GM12801 (cell line): ENCODE data around the gene RSBN1L.

Source experiments
- TF ChIP-seq, protein P1 (sequence below): IDR thresholded peaks from one replicate; pipeline ENCODE4 v1.5.1; 2011; ENCODE audit warnings: control low read depth; ENCODE audit not compliant: insufficient read length; ENCODE audit errors: extremely low read depth

The RSBN1L gene

DNA sequence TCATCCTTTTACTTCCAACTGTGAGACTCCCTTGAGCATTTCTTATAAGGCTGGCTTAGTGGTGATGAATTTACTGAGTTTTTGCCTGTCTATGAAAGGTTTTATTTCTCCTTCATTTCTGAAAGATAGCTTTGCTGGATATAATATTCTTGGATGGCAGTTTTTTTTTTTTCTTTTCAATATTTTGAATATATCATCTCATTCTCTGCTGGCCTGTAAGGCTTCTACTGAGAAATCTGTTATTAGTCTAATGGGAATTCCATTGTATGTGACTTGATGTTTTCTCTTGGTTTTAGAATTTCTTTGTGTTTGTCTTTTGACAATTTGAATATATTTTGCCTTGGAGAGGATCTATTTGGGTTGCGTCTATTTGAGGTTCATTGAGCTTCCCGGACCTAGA lies 124.7 kb downstream of the RSBN1L start:
- TF ChIP-seq, protein P1, sequence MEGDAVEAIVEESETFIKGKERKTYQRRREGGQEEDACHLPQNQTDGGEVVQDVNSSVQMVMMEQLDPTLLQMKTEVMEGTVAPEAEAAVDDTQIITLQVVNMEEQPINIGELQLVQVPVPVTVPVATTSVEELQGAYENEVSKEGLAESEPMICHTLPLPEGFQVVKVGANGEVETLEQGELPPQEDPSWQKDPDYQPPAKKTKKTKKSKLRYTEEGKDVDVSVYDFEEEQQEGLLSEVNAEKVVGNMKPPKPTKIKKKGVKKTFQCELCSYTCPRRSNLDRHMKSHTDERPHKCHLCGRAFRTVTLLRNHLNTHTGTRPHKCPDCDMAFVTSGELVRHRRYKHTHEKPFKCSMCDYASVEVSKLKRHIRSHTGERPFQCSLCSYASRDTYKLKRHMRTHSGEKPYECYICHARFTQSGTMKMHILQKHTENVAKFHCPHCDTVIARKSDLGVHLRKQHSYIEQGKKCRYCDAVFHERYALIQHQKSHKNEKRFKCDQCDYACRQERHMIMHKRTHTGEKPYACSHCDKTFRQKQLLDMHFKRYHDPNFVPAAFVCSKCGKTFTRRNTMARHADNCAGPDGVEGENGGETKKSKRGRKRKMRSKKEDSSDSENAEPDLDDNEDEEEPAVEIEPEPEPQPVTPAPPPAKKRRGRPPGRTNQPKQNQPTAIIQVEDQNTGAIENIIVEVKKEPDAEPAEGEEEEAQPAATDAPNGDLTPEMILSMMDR = no peak

DNA sequence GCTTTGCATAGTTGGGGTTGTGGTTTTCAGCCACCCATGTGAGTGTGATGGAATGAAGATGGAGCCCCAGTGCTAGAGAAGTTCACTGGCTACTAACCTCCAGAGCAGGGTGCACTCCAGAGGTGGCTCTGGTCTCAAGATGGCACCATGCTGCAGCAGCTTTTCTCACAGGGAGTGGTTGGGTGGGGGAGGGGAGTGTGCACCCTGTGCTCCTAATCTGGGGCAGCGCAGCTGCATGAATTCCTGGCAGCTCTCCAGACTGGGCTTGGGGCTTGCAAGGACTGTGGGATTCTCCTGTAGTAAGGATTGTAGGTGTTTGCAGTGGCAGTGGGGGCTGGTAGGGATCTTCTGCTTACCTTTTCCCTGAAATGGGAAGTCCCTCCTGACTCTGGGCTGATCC lies 126.0 kb downstream of the RSBN1L start:
- TF ChIP-seq, protein P1 = no peak

DNA sequence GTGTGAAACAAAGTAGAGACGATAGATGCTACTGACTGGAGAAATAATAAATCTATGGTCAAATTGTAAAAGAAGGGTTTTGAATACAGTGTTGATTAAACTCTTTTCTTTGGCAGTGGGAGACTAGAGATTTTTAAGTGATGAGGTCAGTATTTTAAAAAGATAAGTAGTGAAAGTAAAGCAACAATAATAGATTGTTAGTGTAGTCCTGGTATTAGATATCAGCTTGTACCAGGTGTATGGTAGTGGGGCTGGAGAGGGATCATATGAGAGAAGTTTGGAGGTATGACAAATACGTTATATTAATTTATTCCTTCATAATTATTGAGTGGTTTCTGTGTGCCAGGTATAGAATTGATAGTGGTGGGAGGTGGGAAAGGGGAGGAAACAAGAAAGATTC lies 127.5 kb downstream of the RSBN1L start:
- TF ChIP-seq, protein P1 = no peak

DNA sequence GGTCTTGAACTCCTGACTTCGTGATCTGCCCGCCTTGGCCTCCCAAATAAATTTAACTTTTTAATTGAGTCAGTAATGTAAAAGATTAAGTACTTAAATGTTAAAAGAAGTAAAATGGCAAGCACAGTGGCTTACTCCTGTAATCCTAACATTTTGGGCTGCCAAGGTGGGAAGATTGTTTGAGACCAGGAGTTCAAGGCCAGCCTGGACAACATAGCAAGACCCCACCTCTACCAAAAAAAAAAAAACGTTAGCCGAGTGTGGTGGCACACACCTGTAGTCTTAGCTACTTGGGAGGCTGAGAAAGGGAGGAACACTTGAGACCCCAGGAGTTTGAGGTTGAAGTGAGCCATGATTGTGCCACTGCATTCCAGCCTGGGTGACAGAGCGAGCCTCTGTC lies 128.4 kb downstream of the RSBN1L start:
- TF ChIP-seq, protein P1 = no peak

DNA sequence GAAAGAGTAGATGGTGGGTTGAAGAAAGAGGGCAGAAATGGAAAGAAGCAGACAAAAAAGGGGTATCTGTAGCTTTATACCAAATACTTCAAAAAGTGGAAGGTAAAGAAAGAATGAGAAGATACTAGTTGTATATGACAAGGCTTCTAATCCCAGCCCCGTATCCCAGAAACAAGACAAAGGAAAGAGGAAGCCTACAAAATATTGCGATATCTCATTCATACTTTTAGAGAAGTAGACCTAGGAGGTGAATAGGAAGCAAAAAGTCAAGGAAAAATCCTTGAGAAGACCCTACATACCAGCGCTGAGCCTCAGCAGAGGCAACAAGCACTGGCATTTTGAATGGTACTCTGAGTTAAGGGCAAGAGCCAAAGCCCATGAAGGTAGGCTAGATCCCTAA lies 128.9 kb downstream of the RSBN1L start:
- TF ChIP-seq, protein P1 = no peak

DNA sequence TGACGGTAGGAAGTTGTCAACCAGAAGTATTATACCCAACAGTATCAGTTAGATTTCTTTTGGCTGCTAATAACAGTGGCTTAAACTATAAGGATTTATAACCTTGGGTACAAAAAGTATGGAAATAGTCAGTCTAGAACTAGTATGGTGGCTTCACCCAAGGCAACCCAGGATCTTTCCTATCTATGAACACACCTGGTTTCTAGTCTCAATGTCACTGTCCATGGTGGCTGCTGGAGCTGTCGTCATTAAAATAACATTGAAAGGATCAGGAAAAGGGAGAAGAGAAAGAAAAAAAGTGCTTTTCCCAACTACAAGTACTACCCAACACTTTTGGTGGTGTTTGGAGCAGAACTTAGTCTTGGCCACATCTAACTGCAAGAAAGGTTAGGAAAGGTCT lies 130.0 kb downstream of the RSBN1L start:
- TF ChIP-seq, protein P1 = no peak

DNA sequence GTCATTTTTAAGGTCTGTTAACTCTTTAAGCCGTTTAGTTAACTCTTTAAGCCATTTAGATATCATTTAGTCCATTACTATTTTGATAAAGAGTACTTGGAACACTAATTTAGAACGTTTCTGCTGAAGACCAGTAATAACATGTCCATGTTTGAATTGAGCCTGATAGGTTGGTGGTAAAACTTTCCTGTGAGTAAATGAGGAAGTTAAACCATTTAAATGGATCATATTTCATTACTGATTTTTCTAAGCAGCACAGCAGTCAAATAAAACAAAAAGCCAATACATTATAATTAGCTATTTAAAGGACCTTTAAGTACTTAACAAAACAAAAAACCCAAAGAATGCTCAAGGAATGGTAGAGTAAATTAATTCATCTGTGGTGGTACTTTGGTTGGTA lies 131.7 kb downstream of the RSBN1L start:
- TF ChIP-seq, protein P1 = no peak

DNA sequence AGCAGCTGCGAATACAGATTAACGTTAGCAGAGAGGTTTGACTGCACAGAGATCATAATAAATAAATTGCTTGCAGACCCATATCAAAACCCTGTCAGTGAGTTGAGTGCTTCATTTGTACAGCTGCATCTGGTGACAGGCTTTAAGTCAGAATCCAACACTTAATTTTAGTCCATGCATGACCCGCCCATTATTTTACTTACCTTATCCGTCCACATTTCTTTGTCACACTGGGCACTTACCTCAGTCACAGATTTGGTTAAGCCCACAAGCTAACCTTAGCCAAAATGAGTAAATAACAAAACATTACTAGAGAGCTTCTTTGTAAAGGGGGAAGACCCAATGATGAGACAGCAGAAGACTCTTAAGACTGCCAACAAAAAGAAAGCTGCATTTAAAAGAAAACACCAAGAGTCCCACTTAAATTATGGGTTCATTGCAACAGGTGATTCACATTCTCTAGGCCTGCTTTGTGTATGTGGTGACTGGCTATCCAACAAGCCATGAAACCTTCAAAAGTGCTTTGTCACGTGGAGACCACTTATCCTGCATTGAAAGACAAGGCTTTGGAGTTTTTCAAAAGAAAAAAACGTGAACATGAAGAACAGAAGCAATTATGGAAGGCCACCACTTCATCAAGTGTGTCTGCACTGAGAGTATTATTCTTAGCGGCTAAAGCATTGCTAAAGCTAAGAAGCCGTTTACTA lies 134.5 kb downstream of the RSBN1L start:
- TF ChIP-seq, protein P1 = no peak
